Measurements from ENCODE around the gene ELAVL1. TPM values are rescaled to one million over a fixed set of nuclear protein-coding genes. Genes with fewer than 3 reads are reported as not detected.

The ELAVL1 gene
- total and polyA plus RNA-seq, 9 of the 15 experiments (the other 6 are each of a cell fraction or from before 2014, with no cell fraction given), result 4.3 to 172 (median 69.2) TPM

DNA sequence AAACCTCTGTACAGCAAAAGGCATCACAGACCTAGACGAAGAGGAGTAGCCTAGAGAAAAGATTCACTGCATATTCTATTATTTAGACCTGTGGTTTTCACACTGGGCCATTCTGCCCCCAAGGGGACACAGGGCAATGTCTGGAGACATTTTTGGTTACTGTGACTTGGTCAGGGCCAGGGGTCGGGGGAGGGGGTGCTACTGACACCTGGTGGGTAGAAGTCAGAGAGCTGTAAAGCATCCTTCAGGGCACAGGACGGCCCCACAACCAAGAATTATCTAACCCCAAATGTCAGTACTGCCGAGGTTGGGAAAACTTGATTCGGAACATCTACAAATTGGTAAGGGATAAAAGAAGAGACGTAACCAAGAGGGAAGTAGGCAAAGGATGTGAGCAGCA lies 11.3 kb downstream of the ELAVL1 start:
- intact Hi-C loops (cut with micrococcal nuclease), result no loop called here
- ChIA-PET CTCF (ENCODE audit: low intra/inter-chr PET ratio) (no interaction called here), POLR2A (interaction anchor here (0.6 to 1.4 kb wide), 2 partner anchors 50 to 649 kb away, joined by 4 to 5 read pairs; no protein-coding TSS in a partner anchor)
- H3K4me1 ChIP-seq (replicated peaks in 1 of 2; ENCODE audit: control insufficient read depth in 2 of 2, insufficient read depth in 2 of 2, low read length in 2 of 2), result peaks cover 0 to 19% of the 10 kb centered on the region in 2 experiments; a peak in 4 of 5 replicates
- peak overlapping the region; percentile 34; the same call in 1 of the 3 replicates for H3K27ac ChIP-seq (ENCODE audit: extremely low read depth, low read depth, low read length)
- peaks cover 87% of the 10 kb centered on the region for H3K79me2 ChIP-seq (ENCODE audit: control insufficient read depth, insufficient read depth, low read length)
- no peak overlapping the region for H2AFZ ChIP-seq (ENCODE audit: low read depth, low read length)
- no peaks in the 10 kb centered on the region for H3K27me3 ChIP-seq (ENCODE audit: control insufficient read depth in 2 of 2, insufficient read depth in 2 of 2, low read length in 2 of 2)
- ATAC-seq (peak; percentile 71), FAIRE-seq (no peak), DNase-seq (ENCODE audit: extremely low read depth in 1 of 4, low spot score in 3 of 4) (peak in 2 of 4 experiments; percentile 46 to 52)
- BruUV-seq (replicated peaks), result no TSS peak
- no peak overlapping the region for H3K4me2 ChIP-seq (ENCODE audit: insufficient read depth, low read length)
- peaks cover 32% of the 10 kb centered on the region for H4K20me1 ChIP-seq (replicated peaks; ENCODE audit: control insufficient read depth, insufficient read depth, low read length)
- peaks cover 8% of the 10 kb centered on the region for H3K9me1 ChIP-seq (ENCODE audit: control insufficient read depth, insufficient read depth, low read length)
- WGBS (ENCODE audit: insufficient coverage, low coverage, missing lambda C conversion rate), result 69% methylated on average over 6 of the region's 6 CpGs
- TF ChIP-seq, protein P1, sequence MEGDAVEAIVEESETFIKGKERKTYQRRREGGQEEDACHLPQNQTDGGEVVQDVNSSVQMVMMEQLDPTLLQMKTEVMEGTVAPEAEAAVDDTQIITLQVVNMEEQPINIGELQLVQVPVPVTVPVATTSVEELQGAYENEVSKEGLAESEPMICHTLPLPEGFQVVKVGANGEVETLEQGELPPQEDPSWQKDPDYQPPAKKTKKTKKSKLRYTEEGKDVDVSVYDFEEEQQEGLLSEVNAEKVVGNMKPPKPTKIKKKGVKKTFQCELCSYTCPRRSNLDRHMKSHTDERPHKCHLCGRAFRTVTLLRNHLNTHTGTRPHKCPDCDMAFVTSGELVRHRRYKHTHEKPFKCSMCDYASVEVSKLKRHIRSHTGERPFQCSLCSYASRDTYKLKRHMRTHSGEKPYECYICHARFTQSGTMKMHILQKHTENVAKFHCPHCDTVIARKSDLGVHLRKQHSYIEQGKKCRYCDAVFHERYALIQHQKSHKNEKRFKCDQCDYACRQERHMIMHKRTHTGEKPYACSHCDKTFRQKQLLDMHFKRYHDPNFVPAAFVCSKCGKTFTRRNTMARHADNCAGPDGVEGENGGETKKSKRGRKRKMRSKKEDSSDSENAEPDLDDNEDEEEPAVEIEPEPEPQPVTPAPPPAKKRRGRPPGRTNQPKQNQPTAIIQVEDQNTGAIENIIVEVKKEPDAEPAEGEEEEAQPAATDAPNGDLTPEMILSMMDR (IDR thresholded peaks at IDR 0.05 in 2 of 3, conservative IDR thresholded peaks at IDR 0.05 in 1 of 3; ENCODE audit: insufficient read depth in 2 of 3, low read depth in 1 of 3, low read length in 3 of 3), result peak in 2 of 3 experiments; percentile 29 to 30; a peak in 3 of 6 replicates
- TF ChIP-seq, protein P2, sequence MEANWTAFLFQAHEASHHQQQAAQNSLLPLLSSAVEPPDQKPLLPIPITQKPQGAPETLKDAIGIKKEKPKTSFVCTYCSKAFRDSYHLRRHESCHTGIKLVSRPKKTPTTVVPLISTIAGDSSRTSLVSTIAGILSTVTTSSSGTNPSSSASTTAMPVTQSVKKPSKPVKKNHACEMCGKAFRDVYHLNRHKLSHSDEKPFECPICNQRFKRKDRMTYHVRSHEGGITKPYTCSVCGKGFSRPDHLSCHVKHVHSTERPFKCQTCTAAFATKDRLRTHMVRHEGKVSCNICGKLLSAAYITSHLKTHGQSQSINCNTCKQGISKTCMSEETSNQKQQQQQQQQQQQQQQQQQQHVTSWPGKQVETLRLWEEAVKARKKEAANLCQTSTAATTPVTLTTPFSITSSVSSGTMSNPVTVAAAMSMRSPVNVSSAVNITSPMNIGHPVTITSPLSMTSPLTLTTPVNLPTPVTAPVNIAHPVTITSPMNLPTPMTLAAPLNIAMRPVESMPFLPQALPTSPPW (CRISPR knock-in tag; IDR thresholded peaks at IDR 0.05), result no peak
- peaks cover 59% of the 10 kb centered on the region; the same call in 2 of the 3 replicates for H3K36me3 ChIP-seq (ENCODE audit: control insufficient read depth, insufficient read depth, low read length)
- H3K9ac ChIP-seq (ENCODE audit: insufficient read depth in 1 of 2, low read depth in 2 of 2, low read length in 2 of 2), result no peak overlapping the region
- in situ Hi-C loops (cut with MboI), result no loop called here
- H3K4me3 ChIP-seq, result no peak overlapping the region
- H3K9me3 ChIP-seq (replicated peaks; ENCODE audit: control insufficient read depth, insufficient read depth, low read depth, low read length), result no peaks in the 10 kb centered on the region
